ENCODE data around the gene FHIT.

DNA sequence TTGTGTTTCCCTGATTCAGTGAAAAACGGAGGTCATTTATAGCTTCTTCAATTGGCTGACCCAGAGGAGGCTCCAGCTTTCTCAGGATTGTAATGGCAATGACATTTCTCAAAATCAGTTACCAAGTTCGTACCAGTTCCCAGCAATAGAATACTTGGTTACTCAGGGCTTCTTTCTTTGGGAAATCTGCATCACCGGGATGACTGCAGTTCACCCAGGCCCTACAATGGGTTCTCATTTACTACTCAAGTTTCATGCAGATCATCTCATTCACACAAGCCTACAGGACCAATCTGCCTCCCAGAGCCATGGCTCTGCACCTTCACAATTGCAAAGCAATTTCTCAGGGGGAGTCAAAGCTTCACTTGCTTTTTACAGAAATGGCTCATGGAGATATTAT lies 109.6 kb downstream of the FHIT start:
- TF ChIP-seq, protein P1, sequence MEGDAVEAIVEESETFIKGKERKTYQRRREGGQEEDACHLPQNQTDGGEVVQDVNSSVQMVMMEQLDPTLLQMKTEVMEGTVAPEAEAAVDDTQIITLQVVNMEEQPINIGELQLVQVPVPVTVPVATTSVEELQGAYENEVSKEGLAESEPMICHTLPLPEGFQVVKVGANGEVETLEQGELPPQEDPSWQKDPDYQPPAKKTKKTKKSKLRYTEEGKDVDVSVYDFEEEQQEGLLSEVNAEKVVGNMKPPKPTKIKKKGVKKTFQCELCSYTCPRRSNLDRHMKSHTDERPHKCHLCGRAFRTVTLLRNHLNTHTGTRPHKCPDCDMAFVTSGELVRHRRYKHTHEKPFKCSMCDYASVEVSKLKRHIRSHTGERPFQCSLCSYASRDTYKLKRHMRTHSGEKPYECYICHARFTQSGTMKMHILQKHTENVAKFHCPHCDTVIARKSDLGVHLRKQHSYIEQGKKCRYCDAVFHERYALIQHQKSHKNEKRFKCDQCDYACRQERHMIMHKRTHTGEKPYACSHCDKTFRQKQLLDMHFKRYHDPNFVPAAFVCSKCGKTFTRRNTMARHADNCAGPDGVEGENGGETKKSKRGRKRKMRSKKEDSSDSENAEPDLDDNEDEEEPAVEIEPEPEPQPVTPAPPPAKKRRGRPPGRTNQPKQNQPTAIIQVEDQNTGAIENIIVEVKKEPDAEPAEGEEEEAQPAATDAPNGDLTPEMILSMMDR (IDR thresholded peaks at IDR 0.05) = no peak
- no peak for TF ChIP-seq POLR2A (IDR thresholded peaks at IDR 0.05)
